ENCODE data around the gene GRK5.

DNA sequence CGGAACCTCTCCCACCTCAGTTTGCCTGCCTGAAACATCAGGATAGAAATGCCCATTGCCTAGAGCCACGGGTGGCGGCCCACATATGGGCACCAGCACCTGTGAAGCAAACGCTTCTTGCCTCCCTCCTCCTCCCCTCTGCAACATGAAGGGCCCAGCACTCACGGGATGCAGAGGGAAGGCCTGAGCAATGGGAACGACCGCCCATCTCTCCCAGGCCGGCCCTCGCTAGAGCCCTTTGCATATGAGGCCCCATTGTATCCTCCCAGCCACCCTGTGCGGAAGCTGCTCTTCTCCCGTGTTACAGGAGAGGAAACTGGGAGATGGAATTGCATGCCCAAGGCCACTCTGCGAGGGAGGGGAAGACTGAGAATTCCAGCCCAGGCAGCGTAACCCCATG lies 246.9 kb downstream of the GRK5 start:
- TF ChIP-seq, protein P1, sequence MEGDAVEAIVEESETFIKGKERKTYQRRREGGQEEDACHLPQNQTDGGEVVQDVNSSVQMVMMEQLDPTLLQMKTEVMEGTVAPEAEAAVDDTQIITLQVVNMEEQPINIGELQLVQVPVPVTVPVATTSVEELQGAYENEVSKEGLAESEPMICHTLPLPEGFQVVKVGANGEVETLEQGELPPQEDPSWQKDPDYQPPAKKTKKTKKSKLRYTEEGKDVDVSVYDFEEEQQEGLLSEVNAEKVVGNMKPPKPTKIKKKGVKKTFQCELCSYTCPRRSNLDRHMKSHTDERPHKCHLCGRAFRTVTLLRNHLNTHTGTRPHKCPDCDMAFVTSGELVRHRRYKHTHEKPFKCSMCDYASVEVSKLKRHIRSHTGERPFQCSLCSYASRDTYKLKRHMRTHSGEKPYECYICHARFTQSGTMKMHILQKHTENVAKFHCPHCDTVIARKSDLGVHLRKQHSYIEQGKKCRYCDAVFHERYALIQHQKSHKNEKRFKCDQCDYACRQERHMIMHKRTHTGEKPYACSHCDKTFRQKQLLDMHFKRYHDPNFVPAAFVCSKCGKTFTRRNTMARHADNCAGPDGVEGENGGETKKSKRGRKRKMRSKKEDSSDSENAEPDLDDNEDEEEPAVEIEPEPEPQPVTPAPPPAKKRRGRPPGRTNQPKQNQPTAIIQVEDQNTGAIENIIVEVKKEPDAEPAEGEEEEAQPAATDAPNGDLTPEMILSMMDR (IDR thresholded peaks at IDR 0.05) = no peak
- TF ChIP-seq TCF7L2 (IDR thresholded peaks at IDR 0.05; ENCODE audit: low read depth, low read length) (no peak), POLR2AphosphoS5 (IDR thresholded peaks at IDR 0.05; ENCODE audit: low read depth, low read length) (no peak)

Data from Panc1 (cell line).